ENCODE measurements around the gene CDYL. TPM values are rescaled to one million over a fixed set of nuclear protein-coding genes. Genes with fewer than 3 reads are reported as not detected.
A peak's percentile ranks its signal among the peaks of the same experiment; 100 is the strongest.

Gene CDYL
- total RNA-seq, 3 donors from 2014 or later (not counting 1 experiment from before 2014, with no cell fraction given), result 81.3 to 101 (median 83.8) TPM

GRCh38 chr6:4910037-4910760 is 134.0 kb downstream of the CDYL start:
- Histone ChIP-seq H3K9me3 (ENCODE audit: control insufficient read depth, insufficient read depth, low read length) (no peaks in the 10 kb centered on the region), H3K4me1 (ENCODE audit: control insufficient read depth, insufficient read depth, low read length) (peaks cover 34% of the 10 kb centered on the region), H3K27me3 (ENCODE audit: control insufficient read depth, insufficient read depth, low read length) (no peaks in the 10 kb centered on the region), H3K27ac (ENCODE audit: low read length) (no peak overlapping the region), H3K4me3 (ENCODE audit: low read length) (no peak overlapping the region), H3K36me3 (ENCODE audit: control insufficient read depth, insufficient read depth, low read length) (peaks cover 4% of the 10 kb centered on the region)
- Mint-ChIP-seq H3K27ac (no peak overlapping the region), H3K4me1 (peaks cover 67 to 70% of the 10 kb centered on the region in 2 donors), H3K27me3 (ENCODE audit: low read depth in 2 of 2) (no peaks in the 10 kb centered on the region), H3K36me3 (peaks cover 7% of the 10 kb centered on the region), H3K4me3 (peak overlapping the region; percentile 52), H3K9me3 (no peaks in the 10 kb centered on the region)
- ATAC-seq (no peak), DNase-seq (no peak)
- no peak for TF ChIP-seq CTCF (IDR thresholded peaks at IDR 0.05)
- intact Hi-C loops (cut with micrococcal nuclease), result loop anchor here (10.0 kb wide), 1 partner anchor 135 kb away; the partner anchor contains the start of gene CDYL
- 97% methylated on average over 9 of the region's 9 CpGs for WGBS (ENCODE audit: insufficient coverage)

- no peaks in the 10 kb centered on the region for H3K9me3 Mint-ChIP-seq
- no peak for TF ChIP-seq CTCF (IDR thresholded peaks at IDR 0.05)
Measured at GRCh38 chr6:4912559-4912958, 136.4 kb downstream of the CDYL start.

GRCh38 chr6:4913705-4914419 is 137.7 kb downstream of the CDYL start:
- Mint-ChIP-seq H3K4me3 (peak overlapping the region; percentile 52), H3K4me1 (peaks cover 70% of the 10 kb centered on the region in 2 donors), H3K9me3 (no peaks in the 10 kb centered on the region), H3K36me3 (peaks cover 7% of the 10 kb centered on the region), H3K27me3 (ENCODE audit: low read depth in 2 of 2) (no peaks in the 10 kb centered on the region), H3K27ac (peak overlapping the region; percentile 66 to 83)
- H3K4me3 ChIP-seq (ENCODE audit: low read length), result no peak overlapping the region
- WGBS (ENCODE audit: insufficient coverage), result 85% methylated on average over 10 of the region's 10 CpGs
- no peak for TF ChIP-seq CTCF (IDR thresholded peaks at IDR 0.05)
- H3K27ac ChIP-seq (ENCODE audit: low read length), result no peak overlapping the region
- intact Hi-C loops (cut with micrococcal nuclease), result loop anchor here (10.0 kb wide), 1 partner anchor 139 kb away; the partner anchor contains the start of gene CDYL
- peaks cover 4% of the 10 kb centered on the region for H3K36me3 ChIP-seq (ENCODE audit: control insufficient read depth, insufficient read depth, low read length)
- ATAC-seq (no peak), DNase-seq (no peak)
- H3K9me3 ChIP-seq (ENCODE audit: control insufficient read depth, insufficient read depth, low read length), result no peaks in the 10 kb centered on the region
- no peaks in the 10 kb centered on the region for H3K27me3 ChIP-seq (ENCODE audit: control insufficient read depth, insufficient read depth, low read length)
- peaks cover 16% of the 10 kb centered on the region for H3K4me1 ChIP-seq (ENCODE audit: control insufficient read depth, insufficient read depth, low read length)

More at GRCh38 chr6:4912559-4912958, 136.4 kb downstream of the CDYL start:
- 94% methylated on average over 5 of the region's 5 CpGs for WGBS (ENCODE audit: insufficient coverage)
- no peak for ATAC-seq
- Histone ChIP-seq H3K4me3 (ENCODE audit: low read length) (no peak overlapping the region), H3K36me3 (ENCODE audit: control insufficient read depth, insufficient read depth, low read length) (peaks cover 4% of the 10 kb centered on the region), H3K9me3 (ENCODE audit: control insufficient read depth, insufficient read depth, low read length) (no peaks in the 10 kb centered on the region), H3K27me3 (ENCODE audit: control insufficient read depth, insufficient read depth, low read length) (no peaks in the 10 kb centered on the region), H3K4me1 (ENCODE audit: control insufficient read depth, insufficient read depth, low read length) (peaks cover 24% of the 10 kb centered on the region), H3K27ac (ENCODE audit: low read length) (no peak overlapping the region)
- H3K36me3 Mint-ChIP-seq, result peaks cover 7% of the 10 kb centered on the region
- H3K27me3 Mint-ChIP-seq (ENCODE audit: low read depth in 2 of 2), result no peaks in the 10 kb centered on the region
- DNase-seq, result no peak
- peaks cover 70% of the 10 kb centered on the region in 2 donors for H3K4me1 Mint-ChIP-seq
- intact Hi-C loops (cut with micrococcal nuclease), result loop anchor here (10.0 kb wide), 1 partner anchor 138 kb away; the partner anchor contains the start of gene CDYL
- peak overlapping the region in 1 of 2 donors; percentile 66 for H3K27ac Mint-ChIP-seq
- H3K4me3 Mint-ChIP-seq, result no peak overlapping the region

Data from natural killer cell (primary cell).